HepG2 (cell line): ENCODE data around the gene TSHZ2.
A peak's percentile ranks its signal among the peaks of the same experiment; 100 is the strongest.

Source experiments
- AKAP8 ChIP-seq: sonication (generic); formaldehyde crosslinking; IDR thresholded peaks from 2 replicates; pipeline ENCODE4 v1.5.1; 2020; ENCODE audit warnings: mild to moderate bottlenecking, missing genetic modification reagents
- GABPB1 ChIP-seq: IDR thresholded peaks from 2 replicates; pipeline ENCODE4 v1.6.1; 2016; ENCODE audit warnings: mild to moderate bottlenecking, missing genetic modification reagents, moderate library complexity, missing compliant biosample characterization
- HOXA7 ChIP-seq: sonication (generic); formaldehyde crosslinking; IDR thresholded peaks from 2 replicates; pipeline ENCODE4 v1.8.1; 2022; ENCODE audit warnings: mild to moderate bottlenecking, missing genetic modification reagents, moderate library complexity
- IRX3 ChIP-seq: sonication (generic); formaldehyde crosslinking; IDR thresholded peaks from 2 replicates; pipeline ENCODE4 v1.8.1; 2023; ENCODE audit warnings: mild to moderate bottlenecking, low read depth, missing genetic modification reagents, borderline replicate concordance
- ISL2 ChIP-seq: sonication (generic); formaldehyde crosslinking; IDR thresholded peaks from 2 replicates; pipeline ENCODE4 v1.5.0; 2020; ENCODE audit warnings: missing genetic modification reagents
- POLR2A ChIP-seq, 2 experiments: IDR thresholded peaks; 2 replicates each; pipeline ENCODE4 v1.6.1; 2011; ENCODE audit warnings: low read depth in 2 of 2, low read length in 2 of 2, mild to moderate bottlenecking in 1 of 2, moderate library complexity in 1 of 2; ENCODE audit not compliant: insufficient read depth in 1 of 2
- RXRA ChIP-seq: sonication (generic); formaldehyde crosslinking; IDR thresholded peaks from 2 replicates; pipeline ENCODE4 v1.5.1; 2020; ENCODE audit warnings: missing genetic modification reagents
- SKIL ChIP-seq: sonication (generic); formaldehyde crosslinking; IDR thresholded peaks from 2 replicates; pipeline ENCODE4 v1.8.0; 2022; ENCODE audit warnings: missing genetic modification reagents, mild to moderate bottlenecking, moderate library complexity, borderline replicate concordance
- SMC3 ChIP-seq: IDR thresholded peaks from 2 replicates; pipeline ENCODE4 v1.6.1; 2011; ENCODE audit warnings: low read length, improper control_type of control experiment
- SRSF1 ChIP-seq: fragments of 200-400 bp; formaldehyde crosslinking; optimal IDR thresholded peaks from 2 replicates; pipeline ENCODE3; 2017; ENCODE audit warnings: mild to moderate bottlenecking, low read depth, low read length, moderate library complexity
- ZFX ChIP-seq: sonication (generic); formaldehyde crosslinking; IDR thresholded peaks from 2 replicates; pipeline ENCODE4 v1.4.0; 2020; ENCODE audit warnings: mild to moderate bottlenecking, low read depth, missing genetic modification reagents, moderate library complexity
- ZNF614 ChIP-seq: IDR thresholded peaks from 2 replicates; pipeline ENCODE4 v1.6.1; 2018; ENCODE audit warnings: missing biosample characterization, missing genetic modification reagents, inconsistent platforms, borderline replicate concordance
- TF ChIP-seq, protein P1 (sequence below): sonication (generic); formaldehyde crosslinking; IDR thresholded peaks from 2 replicates; pipeline ENCODE4 v1.8.1; 2023; ENCODE audit warnings: missing genetic modification reagents, mild to moderate bottlenecking, borderline replicate concordance

DNA sequence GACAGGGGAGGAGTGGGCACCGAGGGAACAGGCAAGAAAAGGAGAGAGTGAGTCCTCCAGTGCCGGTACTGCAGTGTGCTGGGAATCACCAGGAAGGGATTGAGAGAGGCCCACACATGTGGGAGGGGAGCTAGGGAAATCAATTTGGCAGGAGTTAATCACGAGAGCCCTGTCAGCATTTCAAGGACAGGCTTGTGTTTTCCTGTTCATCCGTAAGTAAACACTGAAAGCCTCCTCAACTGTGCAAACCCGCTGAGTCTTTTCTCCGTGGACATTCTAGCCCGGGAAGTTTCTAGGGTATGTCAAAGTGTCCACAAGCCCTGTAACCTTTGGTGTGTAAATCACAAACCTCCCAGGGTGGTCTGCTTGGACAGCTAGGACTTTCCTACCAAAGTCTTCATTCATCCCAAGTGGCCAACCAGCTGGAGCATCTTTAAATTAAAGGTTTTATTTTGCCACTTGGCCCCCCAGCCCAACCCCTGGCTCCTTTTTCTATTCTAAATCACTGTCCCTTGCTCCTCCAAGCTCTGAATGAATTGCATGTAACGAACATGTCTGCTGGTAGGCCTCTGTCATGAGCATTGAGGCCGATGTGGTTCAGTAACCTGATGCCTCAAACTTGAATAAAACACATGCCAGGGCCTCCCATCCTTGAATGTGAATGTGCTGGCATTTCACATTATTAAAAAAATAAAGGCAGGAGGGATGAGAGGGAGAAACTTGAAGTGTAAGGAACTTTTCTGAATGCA, 472.4 kb downstream of the TSHZ2 start:
- TF ChIP-seq POLR2A (IDR thresholded peaks at IDR 0.05; ENCODE audit: insufficient read depth in 1 of 2, low read depth in 2 of 2, low read length in 2 of 2) (no peak), RXRA (CRISPR knock-in tag) (no peak), IRX3 (CRISPR knock-in tag) (no peak), HOXA7 (CRISPR knock-in tag) (no peak), SRSF1 (no peak), SMC3 (no peak), ZFX (no peak), SKIL (CRISPR knock-in tag) (no peak), AKAP8 (no peak), ISL2 (no peak), ZNF614 (CRISPR knock-in tag) (no peak), GABPB1 (CRISPR knock-in tag) (0 out of 2 replicates have a peak, but pooled peaks have one; percentile 33)
- TF ChIP-seq, protein P1, sequence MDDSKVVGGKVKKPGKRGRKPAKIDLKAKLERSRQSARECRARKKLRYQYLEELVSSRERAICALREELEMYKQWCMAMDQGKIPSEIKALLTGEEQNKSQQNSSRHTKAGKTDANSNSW = no peak
